SK-N-SH treated with all-trans-retinoic acid at 6 μM for 48 hours (cell line): ENCODE data around the gene PPME1.
"Not testable (repeated sequence)": the region's sequence is repeated elsewhere in the genome, so short reads cannot be mapped to it uniquely, and the experiment has no call there.

ENCODE experiments used
- ATAC-seq: fragments of 200-7000 bp; cut with Tn5 transposase; 3 replicates; pipeline ENCODE4 v1.9.1; 2020; ENCODE audit warnings: mild to moderate bottlenecking, moderate library complexity
- ARNTL ChIP-seq: fragments of 450-650 bp; formaldehyde crosslinking; IDR thresholded peaks from 2 replicates; pipeline ENCODE4 v1.5.0; 2020; ENCODE audit warnings: low read depth, mild to moderate bottlenecking, moderate library complexity, borderline replicate concordance
- CREB5 ChIP-seq: fragments of 250-450 bp; sonication (Bioruptor Pico); IDR thresholded peaks from 2 replicates; pipeline ENCODE4 v1.5.1; 2020; ENCODE audit warnings: low read depth, mild to moderate bottlenecking, moderate library complexity
- CSRNP3 ChIP-seq: fragments of 250-450 bp; sonication (Bioruptor Pico); IDR thresholded peaks from 2 replicates; pipeline ENCODE4 v1.5.1; 2021; ENCODE audit warnings: mild to moderate bottlenecking, moderate library complexity
- ESRRG ChIP-seq: fragments of 250-450 bp; sonication (Bioruptor Pico); IDR thresholded peaks from 2 replicates; pipeline ENCODE4 v1.6.1; 2021; ENCODE audit warnings: mild to moderate bottlenecking
- GLIS3 ChIP-seq: fragments of 250-450 bp; sonication (Bioruptor Pico); IDR thresholded peaks from 2 replicates; pipeline ENCODE4 v1.5.0; 2020; ENCODE audit warnings: mild to moderate bottlenecking, moderate library complexity
- ISL1 ChIP-seq: fragments of 250-450 bp; sonication (Bioruptor Pico); IDR thresholded peaks from 2 replicates; pipeline ENCODE4 v2.1.2; 2022; ENCODE audit warnings: mild to moderate bottlenecking, moderate library complexity
- OSR1 ChIP-seq: fragments of 250-450 bp; sonication (Bioruptor Pico); IDR thresholded peaks from 2 replicates; pipeline ENCODE4 v1.8.0; 2022; ENCODE audit warnings: moderate library complexity, mild to moderate bottlenecking, inconsistent platforms
- PATZ1 ChIP-seq: fragments of 250-450 bp; sonication (Bioruptor Pico); IDR thresholded peaks from 2 replicates; pipeline ENCODE4 v1.8.0; 2020; ENCODE audit warnings: mild to moderate bottlenecking, moderate library complexity, borderline replicate concordance
- POU6F1 ChIP-seq: fragments of 250-450 bp; sonication (Bioruptor Pico); IDR thresholded peaks from 2 replicates; pipeline ENCODE4 v1.8.0; 2021; ENCODE audit warnings: low read depth, mild to moderate bottlenecking, moderate library complexity, borderline replicate concordance
- PPARA ChIP-seq: fragments of 250-450 bp; sonication (Bioruptor Pico); IDR thresholded peaks from 2 replicates; pipeline ENCODE4 v1.5.0; 2020; ENCODE audit warnings: mild to moderate bottlenecking, borderline replicate concordance
- RARB ChIP-seq: fragments of 250-450 bp; sonication (Bioruptor Pico); IDR thresholded peaks from 2 replicates; pipeline ENCODE4 v1.8.0; 2021; ENCODE audit warnings: mild to moderate bottlenecking, moderate library complexity
- SNAI2 ChIP-seq: fragments of 250-450 bp; sonication (Bioruptor Pico); IDR thresholded peaks from 2 replicates; pipeline ENCODE4 v1.5.0; 2020; ENCODE audit warnings: mild to moderate bottlenecking, moderate library complexity
- TCF4 ChIP-seq: fragments of 250-450 bp; sonication (Bioruptor Pico); IDR thresholded peaks from 2 replicates; pipeline ENCODE4 v1.8.0; 2021; ENCODE audit warnings: mild to moderate bottlenecking, moderate library complexity, borderline replicate concordance
- TOX ChIP-seq: fragments of 250-450 bp; sonication (Bioruptor Pico); IDR thresholded peaks from 2 replicates; pipeline ENCODE4 v1.8.0; 2021; ENCODE audit warnings: mild to moderate bottlenecking, moderate library complexity, borderline replicate concordance
- TSHZ2 ChIP-seq: fragments of 250-450 bp; sonication (Bioruptor Pico); IDR thresholded peaks from 2 replicates; pipeline ENCODE4 v1.5.0; 2020; ENCODE audit warnings: mild to moderate bottlenecking, moderate library complexity
- ZC3H10 ChIP-seq: fragments of 250-450 bp; sonication (Bioruptor Pico); IDR thresholded peaks from 2 replicates; pipeline ENCODE4 v1.5.1; 2021; ENCODE audit warnings: mild to moderate bottlenecking, moderate library complexity
- ZFP3 ChIP-seq: fragments of 250-450 bp; sonication (Bioruptor Pico); IDR thresholded peaks from 2 replicates; pipeline ENCODE4 v1.5.0; 2020; ENCODE audit warnings: mild to moderate bottlenecking, moderate library complexity
- ZFP30 ChIP-seq: fragments of 450-650 bp; formaldehyde crosslinking; IDR thresholded peaks from 2 replicates; pipeline ENCODE4 v1.5.0; 2022; ENCODE audit warnings: mild to moderate bottlenecking, moderate library complexity
- ZNF70 ChIP-seq: fragments of 450-650 bp; formaldehyde crosslinking; IDR thresholded peaks from 2 replicates; pipeline ENCODE4 v1.5.0; 2020; ENCODE audit warnings: mild to moderate bottlenecking, moderate library complexity
- ZNF8 ChIP-seq: fragments of 450-650 bp; formaldehyde crosslinking; IDR thresholded peaks from 2 replicates; pipeline ENCODE4 v1.5.0; 2020; ENCODE audit warnings: mild to moderate bottlenecking, moderate library complexity

PPME1 gene

GRCh38 chr11:74139151-74139918 is 31.8 kb upstream of the PPME1 start:
- TF ChIP-seq SNAI2 (CRISPR knock-in tag) (no peak), ZNF70 (no peak), ZC3H10 (no peak), TOX (CRISPR knock-in tag) (no peak), ARNTL (CRISPR knock-in tag) (no peak), POU6F1 (no peak), ESRRG (no peak), ZFP30 (CRISPR knock-in tag) (no peak), ISL1 (CRISPR knock-in tag) (no peak), ZFP3 (CRISPR knock-in tag) (no peak), PATZ1 (CRISPR knock-in tag) (no peak), GLIS3 (CRISPR knock-in tag) (no peak), OSR1 (no peak), RARB (CRISPR knock-in tag) (no peak), CSRNP3 (CRISPR knock-in tag) (no peak), ZNF8 (CRISPR knock-in tag) (no peak), TCF4 (CRISPR knock-in tag) (no peak), PPARA (CRISPR knock-in tag) (no peak), TSHZ2 (CRISPR knock-in tag) (no peak)
- no peak; the same call in 2 of the 3 replicates for ATAC-seq

- ATAC-seq, result not testable (repeated sequence)
These were observed 31.1 kb upstream of the PPME1 start for GRCh38 chr11:74139919-74140431.

GRCh38 chr11:74141241-74141695 is 29.8 kb upstream of the PPME1 start:
- no peak for ATAC-seq
- peak; percentile 31 for TF ChIP-seq ISL1 (CRISPR knock-in tag)
- no peak for TF ChIP-seq ZFP3 (CRISPR knock-in tag)
- TF ChIP-seq ZNF8 (CRISPR knock-in tag), result no peak
- TF ChIP-seq TOX (CRISPR knock-in tag), result no peak

- no peak for ATAC-seq
- TF ChIP-seq ZC3H10, result no peak
- no peak for TF ChIP-seq CREB5 (CRISPR knock-in tag)
- TF ChIP-seq ZNF8 (CRISPR knock-in tag), result no peak
- TF ChIP-seq PATZ1 (CRISPR knock-in tag), result no peak
- no peak for TF ChIP-seq ZNF70
- no peak for TF ChIP-seq OSR1
- no peak for TF ChIP-seq ZFP30 (CRISPR knock-in tag)
- no peak for TF ChIP-seq CSRNP3 (CRISPR knock-in tag)
These were observed 29.2 kb upstream of the PPME1 start for GRCh38 chr11:74141908-74142307.
